ENCODE data around the gene PAM. TPM values are rescaled to one million over a fixed set of nuclear protein-coding genes. Genes with fewer than 3 reads are reported as not detected.

Gene PAM
- total RNA-seq, 4 donors from 2014 or later = 113 to 178 (median 130) TPM

DNA sequence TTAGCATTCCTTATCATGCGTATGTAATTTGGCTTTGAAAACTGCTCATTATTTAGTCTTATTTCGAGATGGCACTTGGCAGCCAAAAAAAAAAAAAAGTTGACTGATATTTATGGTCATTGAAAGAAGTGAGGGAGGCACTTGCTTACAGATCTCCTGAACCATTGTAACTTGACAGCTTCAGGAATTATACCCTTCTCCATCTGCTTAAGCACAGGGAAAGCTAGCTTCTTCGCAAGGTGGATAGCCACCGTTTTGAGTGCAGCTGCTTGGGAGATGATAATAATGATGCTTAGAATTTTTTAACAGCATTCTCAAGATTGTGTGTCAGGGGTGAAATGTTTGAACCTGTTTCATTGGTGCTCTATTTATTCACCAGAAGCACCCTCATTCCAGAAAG lies 248.8 kb downstream of the PAM start:
- DNase-seq (ENCODE audit: low spot score) (no peak), ATAC-seq (ENCODE audit: low FRiP score) (no peak)
- no peak for TF ChIP-seq CTCF (IDR thresholded peaks at IDR 0.05)

- DNase-seq (ENCODE audit: low spot score) (no peak), ATAC-seq (ENCODE audit: low FRiP score) (no peak)
- TF ChIP-seq CTCF (IDR thresholded peaks at IDR 0.05) = no peak
Measured at GRCh38 chr5:103005276-103005675, 250.2 kb downstream of the PAM start.

GRCh38 chr5:103006921-103007320 lies 251.8 kb downstream of the PAM start:
- TF ChIP-seq CTCF (IDR thresholded peaks at IDR 0.05) = no peak
- DNase-seq (ENCODE audit: low spot score) = no peak
- ATAC-seq (ENCODE audit: low FRiP score) = no peak

DNA sequence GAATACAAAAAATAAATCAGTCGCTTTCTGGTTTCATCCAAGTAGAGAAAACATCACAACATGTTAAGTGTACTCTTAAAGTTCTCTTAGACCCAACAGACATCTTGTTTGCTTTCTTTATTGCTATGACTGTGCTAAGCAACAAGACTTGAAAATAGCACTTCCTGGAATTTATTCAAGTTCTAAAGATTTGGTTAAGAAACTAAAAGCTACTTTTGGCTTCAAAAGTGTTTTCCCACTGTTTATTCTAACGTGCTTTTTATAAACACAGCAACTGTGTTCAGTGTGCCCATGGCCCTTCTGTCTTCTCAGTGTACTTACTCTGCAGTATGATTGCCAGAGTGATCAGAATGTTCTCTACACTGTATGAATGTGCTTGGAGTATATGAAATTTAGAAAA lies 255.1 kb downstream of the PAM start:
- no peak for DNase-seq (ENCODE audit: low spot score)
- no peak for ATAC-seq (ENCODE audit: low FRiP score)
- TF ChIP-seq CTCF (IDR thresholded peaks at IDR 0.05) = no peak

- no peak for ATAC-seq (ENCODE audit: low FRiP score)
- DNase-seq (ENCODE audit: low spot score) = no peak
- TF ChIP-seq CTCF (IDR thresholded peaks at IDR 0.05) = no peak
Measured at GRCh38 chr5:103013933-103014552, 258.9 kb downstream of the PAM start.

- TF ChIP-seq CTCF (IDR thresholded peaks at IDR 0.05) = no peak
- ATAC-seq (ENCODE audit: low FRiP score) (no peak), DNase-seq (ENCODE audit: low spot score) (no peak)
Measured at GRCh38 chr5:103014983-103015382, 259.9 kb downstream of the PAM start.

DNA sequence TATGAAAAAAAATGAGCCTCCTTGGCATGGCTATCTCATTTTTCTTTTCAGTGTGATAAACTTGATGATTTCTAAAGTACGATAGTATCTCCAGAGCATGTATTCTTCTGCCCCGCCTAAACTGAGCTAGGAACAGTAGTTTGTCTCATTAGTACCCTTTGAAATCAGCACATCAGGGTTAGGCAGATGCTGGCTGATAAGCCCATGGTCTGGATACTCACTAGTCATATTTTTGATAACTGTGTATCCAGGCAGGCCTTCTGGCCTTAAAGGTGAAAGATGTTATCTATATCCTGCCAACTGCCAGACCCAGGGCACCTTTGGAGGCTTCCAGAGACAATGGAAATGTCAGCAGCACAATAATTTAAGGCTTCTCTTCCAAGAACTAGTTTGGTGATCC lies 261.1 kb downstream of the PAM start:
- DNase-seq (ENCODE audit: low spot score) (no peak), ATAC-seq (ENCODE audit: low FRiP score) (no peak)
- TF ChIP-seq CTCF (IDR thresholded peaks at IDR 0.05) = no peak

Data from omental fat pad (tissue), 4 donors.